Ishikawa (cell line): ENCODE measurements around the gene SPIRE2.

Experiments used
- EP300 ChIP-seq: IDR thresholded peaks from 2 replicates; pipeline ENCODE4 v1.6.1; 2012; ENCODE audit warnings: borderline replicate concordance
- FOXM1 ChIP-seq: IDR thresholded peaks from 2 replicates; pipeline ENCODE4 v1.6.1; 2012; ENCODE audit warnings: low read depth, borderline replicate concordance
- TAF1 ChIP-seq: IDR thresholded peaks from 2 replicates; pipeline ENCODE4 v1.6.1; 2012; ENCODE audit warnings: low read depth, mild to moderate bottlenecking
- ZBTB7A ChIP-seq: IDR thresholded peaks from 2 replicates; pipeline ENCODE4 v1.6.1; 2012; ENCODE audit warnings: low read depth
- TF ChIP-seq, protein P1 (sequence below): IDR thresholded peaks from 2 replicates; pipeline ENCODE4 v1.6.1; 2012; ENCODE audit warnings: low read depth, mild to moderate bottlenecking

DNA sequence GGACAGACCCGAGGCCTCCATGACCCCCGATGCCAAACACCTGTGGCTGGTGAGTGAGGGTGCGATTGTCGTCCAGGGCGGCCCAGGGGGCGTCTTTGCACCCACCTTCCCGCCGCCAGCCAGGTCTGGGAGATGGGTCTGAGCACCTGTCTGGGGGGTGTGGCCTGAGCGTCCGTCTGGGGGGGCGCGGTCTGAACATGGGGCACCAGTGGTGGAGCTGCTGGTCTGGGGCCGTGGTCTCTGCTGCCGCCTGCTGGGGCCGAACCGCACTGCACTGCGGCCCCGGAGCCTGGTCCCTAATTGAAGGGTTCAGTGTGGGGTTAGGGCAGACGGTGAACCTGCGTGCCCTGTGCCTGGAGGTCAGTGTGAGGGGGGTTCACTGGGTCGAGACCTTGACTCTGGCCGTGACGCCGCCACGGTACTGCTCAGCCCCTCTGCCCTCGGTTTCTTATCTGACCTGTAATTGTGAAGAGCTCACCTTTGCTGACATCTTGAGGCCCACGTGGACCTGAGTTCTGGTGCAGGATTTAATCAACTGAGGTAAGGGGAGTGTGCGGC lies 32.6 kb downstream of the SPIRE2 start:
- TF ChIP-seq, protein P1, sequence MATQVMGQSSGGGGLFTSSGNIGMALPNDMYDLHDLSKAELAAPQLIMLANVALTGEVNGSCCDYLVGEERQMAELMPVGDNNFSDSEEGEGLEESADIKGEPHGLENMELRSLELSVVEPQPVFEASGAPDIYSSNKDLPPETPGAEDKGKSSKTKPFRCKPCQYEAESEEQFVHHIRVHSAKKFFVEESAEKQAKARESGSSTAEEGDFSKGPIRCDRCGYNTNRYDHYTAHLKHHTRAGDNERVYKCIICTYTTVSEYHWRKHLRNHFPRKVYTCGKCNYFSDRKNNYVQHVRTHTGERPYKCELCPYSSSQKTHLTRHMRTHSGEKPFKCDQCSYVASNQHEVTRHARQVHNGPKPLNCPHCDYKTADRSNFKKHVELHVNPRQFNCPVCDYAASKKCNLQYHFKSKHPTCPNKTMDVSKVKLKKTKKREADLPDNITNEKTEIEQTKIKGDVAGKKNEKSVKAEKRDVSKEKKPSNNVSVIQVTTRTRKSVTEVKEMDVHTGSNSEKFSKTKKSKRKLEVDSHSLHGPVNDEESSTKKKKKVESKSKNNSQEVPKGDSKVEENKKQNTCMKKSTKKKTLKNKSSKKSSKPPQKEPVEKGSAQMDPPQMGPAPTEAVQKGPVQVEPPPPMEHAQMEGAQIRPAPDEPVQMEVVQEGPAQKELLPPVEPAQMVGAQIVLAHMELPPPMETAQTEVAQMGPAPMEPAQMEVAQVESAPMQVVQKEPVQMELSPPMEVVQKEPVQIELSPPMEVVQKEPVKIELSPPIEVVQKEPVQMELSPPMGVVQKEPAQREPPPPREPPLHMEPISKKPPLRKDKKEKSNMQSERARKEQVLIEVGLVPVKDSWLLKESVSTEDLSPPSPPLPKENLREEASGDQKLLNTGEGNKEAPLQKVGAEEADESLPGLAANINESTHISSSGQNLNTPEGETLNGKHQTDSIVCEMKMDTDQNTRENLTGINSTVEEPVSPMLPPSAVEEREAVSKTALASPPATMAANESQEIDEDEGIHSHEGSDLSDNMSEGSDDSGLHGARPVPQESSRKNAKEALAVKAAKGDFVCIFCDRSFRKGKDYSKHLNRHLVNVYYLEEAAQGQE = 0 out of 2 replicates have a peak, but pooled peaks have one; percentile 7
- no peak for TF ChIP-seq ZBTB7A
- TF ChIP-seq TAF1 = no peak
- TF ChIP-seq FOXM1 = no peak
- TF ChIP-seq EP300 = no peak
